Stimulated activated CD4-positive, alpha-beta T cell treated with anti-CD3 and anti-CD28 coated beads, TNF-alpha, amount 100 ng/mL, for 4 hours (primary cell): ENCODE results near the gene STIM1.

Source experiments
- DNase-seq, 3 experiments: peaks; one replicate each; pipeline ENCODE4 v3.0.0-alpha.2; 2020; ENCODE audit warnings: low read depth in 3 of 3

Gene STIM1

DNA sequence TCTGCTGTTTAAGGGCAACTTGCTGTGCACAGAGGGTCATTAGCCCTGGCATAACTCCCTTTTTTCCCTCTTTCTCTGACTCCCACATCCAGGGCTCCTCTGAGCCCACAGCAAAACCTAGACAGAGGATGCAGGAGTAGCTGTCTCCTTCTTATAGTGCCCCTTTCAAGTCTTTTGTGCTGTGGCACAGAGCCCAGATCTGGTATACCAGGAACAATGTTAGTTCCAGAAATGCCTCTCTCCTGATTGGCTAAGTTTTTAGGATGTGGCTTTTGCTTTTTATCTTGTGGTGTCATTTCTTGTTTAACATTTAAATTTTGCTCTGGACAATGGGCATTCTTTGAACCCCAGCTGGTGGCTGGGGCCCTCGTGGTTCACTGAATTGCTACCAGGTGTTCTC, 213.5 kb downstream of the STIM1 start:
- DNase-seq = no peak

DNA sequence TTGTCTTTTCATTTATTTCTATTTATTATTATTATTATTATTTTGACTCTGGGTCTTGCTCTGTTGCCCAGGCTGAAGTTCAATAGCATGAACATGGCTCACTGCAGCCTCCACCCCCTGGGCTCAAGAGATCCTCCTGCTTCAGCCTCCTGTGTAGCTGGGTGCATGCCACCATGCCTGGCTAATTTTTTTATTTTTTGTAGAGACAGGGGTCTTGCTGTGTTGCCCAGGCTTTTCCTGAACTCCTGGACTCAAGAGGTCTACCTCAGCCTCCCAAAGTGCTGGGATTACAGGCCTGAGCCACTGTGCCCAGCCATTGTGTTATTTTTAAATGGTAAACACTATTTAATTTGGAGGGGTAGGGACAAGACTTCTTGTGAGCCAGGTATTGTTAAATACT, 215.9 kb downstream of the STIM1 start:
- no peak for DNase-seq

DNA sequence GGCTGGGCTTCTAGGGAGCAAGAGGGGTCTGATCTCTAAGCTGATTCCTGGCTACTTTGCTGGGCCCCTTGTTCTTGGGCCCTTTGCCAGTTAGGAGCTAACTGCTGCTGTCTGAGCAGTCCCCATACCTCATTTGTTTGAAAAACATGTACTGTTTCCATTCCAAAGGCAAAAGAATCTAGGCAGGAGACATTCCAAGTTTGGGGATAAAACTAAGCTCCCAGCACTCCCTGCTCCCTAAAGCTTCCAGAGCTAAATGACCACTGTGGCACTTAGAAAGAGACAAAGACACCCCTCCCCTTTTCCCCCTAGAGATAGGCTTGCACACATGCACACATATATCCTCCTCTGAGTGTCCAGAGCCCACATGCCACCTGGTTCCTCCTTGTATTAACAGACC, 216.4 kb downstream of the STIM1 start:
- DNase-seq = no peak

DNA sequence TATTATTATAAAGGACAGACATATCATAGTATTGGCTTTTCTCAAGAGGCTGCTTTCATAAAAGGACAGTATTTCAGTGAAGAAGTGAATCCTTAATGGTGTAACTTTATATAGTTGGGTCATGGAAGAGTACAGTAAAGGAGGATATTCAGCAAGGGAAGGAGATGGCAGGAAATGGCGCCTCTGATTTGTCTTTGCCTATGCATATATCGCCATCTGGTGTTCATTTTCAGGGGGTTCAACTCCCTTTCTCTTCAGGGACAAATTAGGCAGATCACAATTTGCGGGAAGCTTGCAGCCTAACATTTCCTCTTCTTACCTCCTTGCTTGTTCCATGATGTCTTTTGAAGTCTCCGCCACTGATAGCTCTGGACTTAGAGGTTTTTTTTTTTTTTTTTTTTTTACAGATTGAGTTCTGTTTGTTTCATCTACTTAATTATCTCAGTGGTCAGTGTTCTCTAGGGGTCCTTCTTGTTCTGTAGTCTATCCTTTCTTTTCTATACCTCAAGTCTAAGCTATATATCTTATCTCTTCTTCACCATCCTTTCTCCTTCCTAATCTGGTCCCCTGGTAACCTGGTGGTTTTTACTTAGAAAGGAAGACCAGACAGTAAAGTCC, 217.3 kb downstream of the STIM1 start:
- DNase-seq = peak in 1 of 3 experiments; percentile 48

DNA sequence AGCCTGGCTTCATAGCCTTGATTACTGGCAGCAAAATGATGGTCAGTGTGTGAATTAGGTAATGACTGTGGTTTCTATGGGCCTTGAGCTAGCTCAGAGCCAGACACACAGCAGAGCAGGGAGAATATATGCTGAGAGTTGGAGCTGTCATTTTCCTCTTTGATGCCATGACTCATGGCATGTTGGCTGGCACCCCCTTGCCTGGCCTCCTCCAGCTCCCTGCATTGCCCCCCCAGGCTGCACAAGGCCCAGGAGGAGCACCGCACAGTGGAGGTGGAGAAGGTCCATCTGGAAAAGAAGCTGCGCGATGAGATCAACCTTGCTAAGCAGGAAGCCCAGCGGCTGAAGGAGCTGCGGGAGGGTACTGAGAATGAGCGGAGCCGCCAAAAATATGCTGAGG, 218.8 kb downstream of the STIM1 start:
- no peak for DNase-seq

DNA sequence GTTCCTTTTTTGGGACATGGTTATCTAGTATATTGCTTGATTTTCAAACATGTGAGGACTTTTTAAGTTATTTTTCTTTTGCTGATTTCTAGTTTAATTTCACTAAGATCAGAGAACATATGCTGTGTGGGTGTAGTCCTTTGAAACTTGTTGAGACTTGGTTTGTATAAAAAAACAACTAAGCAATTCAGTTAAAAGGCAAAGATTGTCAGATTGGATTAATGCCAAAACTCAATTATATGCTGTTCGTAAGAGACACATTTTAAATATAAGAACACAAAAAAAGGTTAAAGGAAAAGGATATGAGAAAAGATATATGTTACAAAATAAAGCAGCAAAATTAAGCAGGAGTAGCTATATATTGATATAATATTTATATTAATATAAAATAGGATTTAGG, 221.3 kb downstream of the STIM1 start:
- no peak for DNase-seq

DNA sequence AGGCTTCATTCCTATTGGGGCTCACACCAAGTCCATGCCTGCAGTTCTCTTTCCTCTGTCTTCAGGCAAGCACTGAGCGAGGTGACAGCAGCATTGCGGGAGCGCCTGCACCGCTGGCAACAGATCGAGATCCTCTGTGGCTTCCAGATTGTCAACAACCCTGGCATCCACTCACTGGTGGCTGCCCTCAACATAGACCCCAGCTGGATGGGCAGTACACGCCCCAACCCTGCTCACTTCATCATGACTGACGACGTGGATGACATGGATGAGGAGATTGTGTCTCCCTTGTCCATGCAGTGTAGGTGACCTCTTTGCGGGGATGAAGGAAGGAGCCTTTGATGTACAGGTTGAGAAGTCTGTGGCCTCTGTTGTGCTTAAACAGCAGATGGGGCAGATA, 227.7 kb downstream of the STIM1 start:
- no peak for DNase-seq

DNA sequence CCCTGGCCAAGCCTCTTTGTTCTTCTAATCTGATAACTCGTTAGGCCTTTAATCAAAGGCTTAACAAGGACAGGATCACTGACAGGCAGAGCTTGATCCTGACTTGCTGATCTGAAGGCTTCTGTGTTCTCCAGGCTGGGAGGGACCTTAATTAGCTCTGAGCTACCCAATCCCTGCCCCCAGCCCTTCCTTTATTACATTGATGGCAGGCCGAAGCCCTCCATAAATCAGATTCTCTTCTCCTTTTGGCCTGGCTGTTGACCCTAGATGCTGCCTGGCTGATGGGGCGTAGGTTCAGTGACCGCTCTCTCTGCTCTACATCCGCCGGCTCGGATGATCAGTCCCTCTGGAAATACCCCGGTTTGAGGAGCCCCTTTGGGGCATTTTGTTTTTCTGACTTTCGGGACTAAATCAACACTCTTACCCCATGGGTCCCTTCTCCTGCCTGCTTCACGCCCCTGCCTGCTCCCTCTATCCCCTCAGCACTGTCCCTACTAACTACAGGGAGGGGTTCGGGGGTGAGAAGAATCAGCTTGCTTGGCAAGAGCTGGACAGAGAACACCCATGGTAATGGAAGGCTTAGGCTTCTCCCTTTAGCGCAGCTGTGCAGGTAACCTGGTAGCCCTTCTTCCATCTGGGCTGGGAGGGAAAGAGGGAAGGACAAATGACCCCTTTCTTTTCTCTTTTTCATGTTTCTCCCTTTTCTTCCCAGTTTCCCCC, 229.1 kb downstream of the STIM1 start:
- DNase-seq = no peak

DNA sequence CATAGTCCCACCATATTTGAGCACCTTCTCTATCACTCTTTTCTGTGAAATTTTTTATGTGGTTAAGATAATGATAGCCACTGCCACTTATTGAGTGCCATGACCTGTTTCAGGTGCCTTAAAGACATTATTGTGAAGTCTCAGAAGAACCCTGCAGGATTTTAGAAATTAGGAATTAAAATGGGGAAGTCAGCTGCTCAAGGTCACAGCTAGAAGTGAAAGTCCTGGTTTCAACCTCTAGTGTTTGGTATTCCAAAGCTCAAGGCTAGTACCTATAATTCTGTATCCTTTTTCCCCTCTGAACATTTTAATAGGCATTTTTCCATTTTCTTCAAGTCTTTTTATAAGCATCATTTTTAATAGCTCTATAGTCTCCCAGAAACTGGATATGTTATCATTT, 230.1 kb downstream of the STIM1 start:
- DNase-seq = no peak

DNA sequence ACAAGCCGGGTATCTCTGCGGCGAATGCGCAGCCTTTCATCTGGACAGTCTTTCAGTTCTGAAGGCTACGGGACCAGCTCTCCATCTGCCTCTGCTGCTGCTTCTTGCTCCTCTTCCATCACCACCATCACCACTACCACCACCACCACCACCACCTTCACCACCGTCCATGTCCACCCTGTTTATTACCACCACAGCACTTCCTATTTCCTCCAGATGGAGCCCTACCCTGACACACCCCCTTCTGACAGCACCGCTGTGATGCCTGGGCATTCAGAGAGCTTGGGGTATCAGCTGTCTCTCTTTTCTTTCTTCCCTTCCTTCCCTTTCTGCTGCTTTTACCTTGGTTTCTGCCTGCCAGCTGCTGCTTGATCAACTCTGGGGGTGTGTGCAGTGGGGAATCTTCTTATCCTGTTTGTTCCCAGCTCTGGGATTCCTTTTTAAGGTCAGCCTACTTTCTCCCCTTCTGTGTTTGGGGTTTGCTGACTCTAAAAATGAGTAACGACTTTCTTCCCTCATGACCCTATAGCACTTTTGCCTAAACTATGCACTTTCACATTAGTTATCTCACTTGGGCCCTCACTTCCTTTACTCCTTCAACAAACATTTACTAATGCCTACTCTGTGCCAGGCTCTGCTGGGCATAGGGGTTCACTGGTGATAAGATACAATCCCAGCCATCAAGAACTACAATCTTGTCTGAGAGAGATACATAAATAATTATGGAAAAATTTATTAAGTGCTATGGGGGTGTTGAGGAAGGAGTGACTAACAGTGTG, 231.3 kb downstream of the STIM1 start:
- DNase-seq = no peak

DNA sequence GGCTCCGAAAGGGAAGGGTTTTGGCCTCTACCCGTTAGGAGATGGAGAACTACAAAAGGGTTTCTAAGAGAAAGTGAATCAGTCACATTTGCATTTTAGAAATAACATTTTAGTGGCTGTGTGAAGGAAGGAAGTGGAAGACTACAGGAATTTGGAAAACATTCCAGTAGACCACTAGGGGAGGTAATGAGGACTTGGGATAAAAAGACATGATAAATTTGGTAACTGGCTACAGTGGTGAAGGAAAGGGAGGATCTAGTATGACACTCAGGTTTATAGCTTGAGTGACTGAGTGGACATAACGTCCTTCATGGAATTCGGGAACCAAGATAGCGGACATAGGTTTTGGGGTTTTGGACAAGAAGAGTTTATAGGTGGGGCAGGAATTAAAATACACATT, 232.1 kb downstream of the STIM1 start:
- DNase-seq = no peak

DNA sequence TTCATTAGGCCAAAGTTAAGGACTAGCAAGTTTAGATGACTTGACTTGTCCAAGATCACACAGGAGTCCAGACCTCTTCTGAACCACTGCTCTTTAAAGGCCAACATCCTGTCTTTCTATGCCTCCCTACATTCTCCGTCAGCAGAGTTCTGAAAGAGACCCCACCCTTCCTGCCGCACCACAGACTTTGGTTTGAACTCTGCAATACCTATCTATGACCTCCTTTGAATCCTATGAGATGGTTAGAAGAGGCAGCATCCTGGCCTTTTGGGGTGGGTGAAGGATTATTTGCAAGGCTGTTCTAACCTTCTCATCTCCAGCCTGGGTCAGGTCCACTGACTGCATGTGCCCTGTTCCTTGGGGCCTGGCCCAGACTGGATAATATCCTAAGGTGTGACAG, 234.8 kb downstream of the STIM1 start:
- peak in 1 of 3 experiments; percentile 3 for DNase-seq

DNA sequence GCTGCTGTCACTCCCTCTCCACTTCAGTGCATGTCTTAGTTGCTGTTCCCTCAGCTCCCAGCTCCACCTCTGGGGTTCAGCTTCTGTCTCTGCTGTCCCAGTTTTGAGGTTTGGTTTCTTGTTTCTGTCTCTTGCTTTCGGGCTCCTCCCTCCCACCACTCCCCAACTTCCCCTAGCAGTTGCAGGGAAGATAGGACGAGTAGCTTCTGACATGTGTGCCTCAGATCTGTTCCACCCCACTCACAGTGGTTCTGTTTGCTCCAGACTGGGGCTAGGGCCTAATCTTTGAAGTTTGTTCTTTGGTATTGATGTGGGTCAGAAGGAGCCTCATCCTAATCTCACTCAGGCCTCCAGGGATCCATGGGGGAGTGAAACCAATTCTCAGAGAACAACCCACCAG, 236.6 kb downstream of the STIM1 start:
- DNase-seq = no peak

DNA sequence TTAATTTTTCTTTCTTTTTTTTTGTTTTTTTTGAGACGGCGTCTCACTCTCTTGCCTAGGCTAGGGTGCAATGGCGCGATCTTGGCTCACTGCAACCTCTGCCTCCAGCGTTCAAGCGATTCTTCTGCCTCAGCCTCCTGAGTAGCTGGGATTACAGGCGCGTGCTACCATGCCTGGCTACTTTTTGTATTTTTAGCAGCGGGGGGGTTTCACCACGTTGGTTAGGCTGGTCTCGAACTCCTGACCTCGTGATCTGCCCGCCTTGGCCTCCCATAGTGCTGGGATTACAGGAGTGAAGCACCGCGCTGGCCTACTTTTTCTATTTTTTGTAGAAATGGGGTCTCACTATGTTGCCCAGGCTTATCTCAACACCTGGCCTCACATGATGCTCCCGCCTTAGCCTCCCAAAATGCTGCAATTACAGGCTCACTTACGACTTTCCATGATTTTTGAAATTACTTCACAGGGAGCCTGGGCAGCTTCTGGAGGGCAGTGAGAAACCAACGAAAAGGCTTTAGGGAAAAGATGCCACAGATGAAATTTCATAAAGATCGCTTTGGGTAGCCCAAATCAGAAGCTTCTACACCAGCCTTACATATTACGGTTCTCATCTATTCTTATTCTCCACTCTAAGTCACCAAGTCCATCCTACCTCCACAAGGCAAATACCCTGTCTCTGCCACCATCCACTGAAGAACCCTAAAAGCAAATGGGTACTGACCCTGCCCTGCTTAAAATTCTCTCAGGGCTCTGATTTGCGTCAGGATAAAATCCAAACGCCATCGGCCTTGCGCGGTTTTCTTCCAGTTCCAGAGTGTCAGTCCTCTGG, 238.3 kb downstream of the STIM1 start:
- no peak for DNase-seq

DNA sequence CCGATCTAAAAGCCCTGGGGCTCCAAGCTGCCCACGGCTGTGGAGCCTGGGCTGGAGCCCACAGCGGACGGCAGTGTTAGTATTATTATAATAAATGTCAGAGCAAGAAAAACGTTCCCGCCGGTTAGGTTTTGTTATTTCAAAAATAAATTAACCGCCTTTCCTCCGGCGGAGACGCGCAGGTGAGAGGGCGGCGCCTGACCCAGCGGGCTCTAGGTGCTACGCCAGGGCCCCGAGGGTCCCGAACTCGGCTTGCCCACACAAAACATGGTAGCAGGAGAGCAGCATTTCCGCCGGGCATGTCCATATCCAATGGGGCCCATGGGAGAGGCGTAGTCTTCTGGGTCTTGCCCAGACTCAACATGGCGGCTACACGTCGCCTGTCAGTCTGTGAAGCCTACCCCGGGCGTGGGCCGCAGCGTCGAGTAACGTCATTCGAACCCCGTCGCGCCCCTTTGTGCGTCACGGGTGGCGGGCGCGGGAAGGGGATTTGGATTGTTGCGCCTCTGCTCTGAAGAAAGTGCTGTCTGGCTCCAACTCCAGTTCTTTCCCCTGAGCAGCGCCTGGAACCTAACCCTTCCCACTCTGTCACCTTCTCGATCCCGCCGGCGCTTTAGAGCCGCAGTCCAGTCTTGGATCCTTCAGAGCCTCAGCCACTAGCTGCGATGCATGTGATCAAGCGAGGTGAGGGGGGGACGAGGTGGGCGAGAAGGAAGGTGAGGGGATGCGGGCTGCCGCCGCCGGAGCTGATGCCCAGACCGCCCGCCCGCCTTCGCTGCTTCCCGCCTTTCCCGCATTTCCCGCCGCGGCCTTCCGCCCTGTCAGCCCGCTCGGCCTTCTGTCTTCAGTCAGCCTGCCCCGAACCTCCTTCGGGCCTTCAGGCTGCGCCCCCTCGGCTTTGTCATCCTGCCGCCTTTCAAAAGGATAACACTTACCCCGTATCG, 239.2 kb downstream of the STIM1 start, which contains the start of gene RRM1:
RRM1 (plus strand) TSS at position 452 of the 944 bp plus-strand sequence; CDS start at position 666, 214 bp downstream.
- DNase-seq = peak; percentile 85 to 88 (median 85)

DNA sequence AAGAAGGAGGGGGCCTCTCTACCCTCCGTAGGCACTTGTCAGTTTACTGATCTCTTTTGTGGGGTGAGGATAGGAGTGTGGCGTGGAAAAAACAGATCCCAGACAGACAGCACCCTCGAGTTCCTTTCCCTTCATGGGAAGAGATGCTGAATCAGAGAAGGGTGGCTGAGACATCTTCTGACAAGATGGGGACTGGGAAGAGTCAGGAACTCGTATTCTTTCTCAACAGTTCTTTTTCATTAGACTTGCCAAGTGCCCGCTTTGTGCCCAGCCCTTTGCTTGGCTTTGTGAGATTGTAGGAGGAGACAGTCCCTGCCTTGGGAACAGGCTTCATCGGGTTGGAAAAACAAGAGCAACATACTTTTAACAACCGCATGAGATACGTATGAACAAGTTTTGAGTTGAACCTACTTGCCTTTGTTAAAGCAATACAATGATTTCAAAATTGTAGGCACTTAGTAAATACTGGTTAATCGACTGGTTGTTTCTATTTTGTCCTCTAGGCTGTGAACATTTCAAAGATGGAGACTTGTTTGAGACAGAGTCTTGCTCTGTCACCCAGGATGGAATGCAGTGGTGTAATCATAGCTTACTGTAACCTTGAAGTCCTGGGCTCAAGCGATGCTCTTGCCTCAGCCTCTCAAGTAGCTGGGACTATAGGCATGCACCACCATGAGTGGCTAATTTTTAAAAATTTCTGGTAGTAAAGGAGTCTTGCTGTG, 240.2 kb downstream of the STIM1 start:
- DNase-seq = no peak

DNA sequence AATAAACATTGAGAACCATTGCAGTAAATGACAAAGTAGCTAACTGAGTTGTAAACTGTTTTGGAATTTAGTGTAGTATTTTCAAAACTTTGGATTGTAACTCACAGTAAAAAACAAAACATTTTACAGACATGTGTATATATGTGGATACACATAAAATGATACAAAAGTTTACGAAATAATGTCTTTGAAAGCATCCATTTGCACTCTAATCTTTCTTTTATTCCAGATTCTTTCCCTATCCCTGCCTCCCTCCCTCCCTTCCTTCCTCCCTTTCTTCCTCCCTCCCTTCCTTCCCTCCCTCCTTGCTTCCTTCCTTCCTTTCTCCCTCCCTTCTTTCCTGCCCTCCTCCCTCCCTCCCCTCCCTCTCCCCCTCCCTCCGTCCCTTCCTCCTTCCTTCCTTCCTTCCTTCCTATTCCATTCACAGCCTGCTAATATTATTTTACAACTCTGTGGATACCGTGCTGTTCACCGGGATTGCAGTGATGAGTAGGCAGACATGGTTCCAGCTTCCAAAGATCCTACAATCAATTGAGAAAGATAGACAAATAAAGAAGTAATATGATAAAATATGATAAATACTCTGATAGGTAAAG, 242.7 kb downstream of the STIM1 start:
- no peak for DNase-seq

DNA sequence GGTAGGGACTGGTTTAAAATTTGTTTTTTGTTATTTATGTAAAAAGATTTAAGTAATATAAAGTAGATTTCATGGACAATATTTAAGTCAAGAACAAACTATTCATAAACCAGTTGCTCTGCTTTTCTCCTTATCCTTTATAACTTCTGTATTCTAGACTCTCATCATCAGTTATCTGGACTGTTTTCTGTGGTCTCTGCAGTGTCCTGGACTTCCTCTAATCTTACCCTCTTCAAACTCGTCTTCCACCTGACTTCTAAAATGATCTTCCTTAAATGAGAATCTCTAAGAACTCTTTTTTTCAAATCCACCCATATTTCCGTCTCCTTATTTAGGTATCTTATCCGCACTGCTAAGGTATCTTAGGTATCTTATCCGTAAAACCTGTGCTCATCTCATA, 247.2 kb downstream of the STIM1 start:
- DNase-seq = no peak

DNA sequence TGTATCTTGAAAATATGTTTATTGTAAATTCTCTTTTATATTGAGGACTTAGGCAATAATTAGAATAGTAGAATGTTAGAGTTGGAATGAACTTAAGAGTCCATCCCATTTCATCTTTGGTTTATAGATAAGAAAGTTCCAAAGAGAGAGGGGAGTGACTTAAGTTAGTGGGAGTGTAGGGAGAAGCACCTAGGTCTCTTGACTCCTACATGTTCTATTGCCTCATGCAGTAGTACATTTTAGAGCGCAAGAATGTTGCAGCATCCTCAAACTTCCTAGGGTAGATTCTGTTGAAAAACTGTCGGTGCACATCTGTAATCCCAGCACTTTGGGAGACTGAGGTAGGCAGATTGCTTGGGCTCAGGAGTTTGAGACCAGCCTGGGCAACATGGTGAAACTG, 247.8 kb downstream of the STIM1 start:
- DNase-seq = no peak

DNA sequence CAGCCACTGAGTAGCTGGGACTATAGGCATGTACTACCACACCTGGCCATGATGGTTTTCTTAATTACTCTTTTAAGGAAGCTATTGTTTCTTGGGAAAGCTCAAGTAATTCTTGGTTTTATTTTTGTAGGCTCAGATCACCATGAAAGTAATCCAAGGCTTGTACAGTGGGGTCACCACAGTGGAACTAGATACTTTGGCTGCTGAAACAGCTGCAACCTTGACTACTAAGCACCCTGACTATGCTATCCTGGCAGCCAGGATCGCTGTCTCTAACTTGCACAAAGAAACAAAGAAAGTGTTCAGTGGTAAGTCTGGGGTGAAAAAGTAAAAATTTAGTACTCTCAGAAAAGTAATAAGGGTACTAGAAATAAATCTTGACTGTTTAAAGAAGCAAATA, 250.5 kb downstream of the STIM1 start:
- DNase-seq = no peak
